T-helper 2 cell (primary cell): ENCODE measurements around the gene MALL.
A peak's percentile ranks its signal among the peaks of the same experiment; 100 is the strongest.
"Not testable (repeated sequence)": the region's sequence is repeated elsewhere in the genome, so short reads cannot be mapped to it uniquely, and the experiment has no call there.

Experiments used
- DNase-seq, 5 experiments: peaks; one replicate each; pipeline versions ENCODE4 v3.0.0 to v3.0.0-alpha.2; 2012 to 2022

Gene MALL

GRCh38 chr2:110120171-110121051, 4.8 kb upstream of the MALL start:
- no peak for DNase-seq

GRCh38 chr2:110116033-110116710, 550 bp upstream of the MALL start:
- no peak for DNase-seq

- DNase-seq: no peak
Observed at GRCh38 chr2:110114831-110115255, 779 bp downstream of the MALL start.

- DNase-seq: no peak
Observed at GRCh38 chr2:110113961-110114591, 1.5 kb downstream of the MALL start.

GRCh38 chr2:110108291-110108690, 7.3 kb downstream of the MALL start:
- not testable (repeated sequence) for DNase-seq

GRCh38 chr2:110107092-110108079, 8.2 kb downstream of the MALL start:
- DNase-seq: no peak

- DNase-seq: no peak
Observed at GRCh38 chr2:110106642-110107041, 9.0 kb downstream of the MALL start.

GRCh38 chr2:110105608-110106467, 9.8 kb downstream of the MALL start:
- DNase-seq: peak in 1 of 5 experiments; percentile 8

- DNase-seq: no peak
Observed at GRCh38 chr2:110105183-110105582, 10.4 kb downstream of the MALL start.

- no peak for DNase-seq
Observed at GRCh38 chr2:110104025-110104771, 11.4 kb downstream of the MALL start.

- DNase-seq: no peak
Observed at GRCh38 chr2:110103061-110103961, 12.3 kb downstream of the MALL start.

GRCh38 chr2:110101901-110102803, 13.5 kb downstream of the MALL start:
- no peak for DNase-seq

- DNase-seq: no peak
Observed at GRCh38 chr2:110101280-110101844, 14.3 kb downstream of the MALL start.

GRCh38 chr2:110100880-110101279, 14.7 kb downstream of the MALL start:
- not testable (repeated sequence) for DNase-seq

GRCh38 chr2:110100480-110100879, 15.1 kb downstream of the MALL start:
- DNase-seq: no peak

GRCh38 chr2:110099471-110100225, 16.0 kb downstream of the MALL start:
- no peak for DNase-seq

GRCh38 chr2:110099038-110099425, 16.6 kb downstream of the MALL start:
- DNase-seq: no peak
